ENCODE measurements around the gene HSPG2. TPM values are rescaled to one million over a fixed set of nuclear protein-coding genes. Genes with fewer than 3 reads are reported as not detected.

Gene HSPG2
- total and polyA plus RNA-seq, 8 donors = 150 to 434 (median 196) TPM

- H3K27ac ChIP-seq = peak overlapping the region; percentile 45 to 67
These were observed 437 bp upstream of the HSPG2 start for GRCh38 chr1:21937372-21938121.

GRCh38 chr1:21936366-21937031 lies 611 bp downstream of the HSPG2 start:
- TF ChIP-seq CTCF (IDR thresholded peaks at IDR 0.05) = no peak
- Histone ChIP-seq H3K4me3 (peak overlapping the region; percentile 58 to 89), H3K4me1 (peaks cover 47 to 72% of the 10 kb centered on the region in 2 donors), H3K36me3 (no peaks in the 10 kb centered on the region), H3K9me3 (no peaks in the 10 kb centered on the region), H3K27ac (peak overlapping the region; percentile 69 to 87), H3K27me3 (peaks cover 0 to 9% of the 10 kb centered on the region in 2 donors)
- ATAC-seq = no peak
- intact Hi-C loops (cut with DNase I) = no loop called here
- no peak for DNase-seq

More at GRCh38 chr1:21937372-21938121, 437 bp upstream of the HSPG2 start:
- ATAC-seq (peak; percentile 79), DNase-seq (peak; percentile 83 to 95 (median 88))
- Histone ChIP-seq H3K27me3 (peaks cover 0 to 9% of the 10 kb centered on the region in 2 donors), H3K4me3 (peak overlapping the region; percentile 38 to 45), H3K4me1 (peaks cover 37 to 61% of the 10 kb centered on the region in 2 donors), H3K36me3 (no peaks in the 10 kb centered on the region), H3K9me3 (no peaks in the 10 kb centered on the region)
- intact Hi-C loops (cut with DNase I) = no loop called here
- no peak for TF ChIP-seq CTCF (IDR thresholded peaks at IDR 0.05)

- Histone ChIP-seq H3K27me3 (peaks cover 0 to 9% of the 10 kb centered on the region in 2 donors), H3K27ac (peak overlapping the region; percentile 69 to 87), H3K9me3 (no peaks in the 10 kb centered on the region), H3K4me3 (peak overlapping the region; percentile 58 to 89), H3K36me3 (no peaks in the 10 kb centered on the region), H3K4me1 (peaks cover 52 to 76% of the 10 kb centered on the region in 2 donors)
- ATAC-seq = peak; percentile 27
- no peak for TF ChIP-seq CTCF (IDR thresholded peaks at IDR 0.05)
- intact Hi-C loops (cut with DNase I) = no loop called here
- DNase-seq = peak in 1 of 4 donors; percentile 66
These were observed 1.2 kb downstream of the HSPG2 start for GRCh38 chr1:21935891-21936365.

- Histone ChIP-seq H3K4me1 (peaks cover 58 to 81% of the 10 kb centered on the region in 2 donors), H3K9me3 (no peaks in the 10 kb centered on the region), H3K27ac (peak overlapping the region; percentile 69 to 87), H3K4me3 (peak overlapping the region; percentile 58 to 89), H3K27me3 (peaks cover 0 to 9% of the 10 kb centered on the region in 2 donors), H3K36me3 (no peaks in the 10 kb centered on the region)
- DNase-seq (no peak), ATAC-seq (no peak)
- TF ChIP-seq CTCF (IDR thresholded peaks at IDR 0.05) = no peak
- intact Hi-C loops (cut with DNase I) = no loop called here
These were observed 1.7 kb downstream of the HSPG2 start for GRCh38 chr1:21935393-21935804.

Data from left lung (tissue), 10 donors.